H1 (cell line): ENCODE measurements around the gene TCAF1. TPM values are rescaled to one million over a fixed set of nuclear protein-coding genes. Genes with fewer than 3 reads are reported as not detected.

Experiments
- CTCF ChIA-PET: fragments of 300-600 bp; sonication (Branson Sonifier 250); formaldehyde crosslinking; loops from one replicate; lab custom pipeline; 2021; ENCODE audit not compliant: partially characterized antibody; lab: Charles Lee
- POLR2A ChIA-PET: fragments of 300-600 bp; sonication (Branson Sonifier 250); formaldehyde crosslinking; loops from one replicate; lab custom pipeline; 2021; ENCODE audit warnings: inconsistent platforms; ENCODE audit not compliant: partially characterized antibody; lab: Charles Lee
- DNase-seq, 2 experiments: peaks; one replicate each; pipeline versions ENCODE4 v3.0.0 to v3.0.0-alpha.2; 2010 to 2022; ENCODE audit warnings: low spot score in 2 of 2, low read depth in 1 of 2, mixed read lengths in 1 of 2
- FAIRE-seq: peaks from 2 replicates; lab custom pipeline; 2011; peaks lifted over from hg19 to GRCh38; lab: Jason Lieb, UNC
- H2AFZ ChIP-seq: 2 replicates; pipeline ENCODE4 v1.8.1; 2012; ENCODE audit warnings: low read length, inconsistent platforms
- H2AK5ac ChIP-seq: 2 replicates; pipeline ENCODE4 v1.6.1; 2013; ENCODE audit warnings: low read depth, low read length
- H2BK120ac ChIP-seq: replicated peaks from 2 replicates; pipeline ENCODE3; 2013; ENCODE audit warnings: low read depth, low read length, inconsistent platforms
- H2BK12ac ChIP-seq: 2 replicates; pipeline ENCODE4 v1.6.1; 2013; ENCODE audit warnings: low read depth, low read length
- H2BK15ac ChIP-seq: 2 replicates; pipeline ENCODE4 v1.6.1; 2013; ENCODE audit warnings: low read length
- H2BK20ac ChIP-seq: 2 replicates; pipeline ENCODE4 v1.6.1; 2013; ENCODE audit warnings: low read length
- H2BK5ac ChIP-seq: 2 replicates; pipeline ENCODE4 v1.6.1; 2013; ENCODE audit warnings: low read depth, low read length
- H3K14ac ChIP-seq: 2 replicates; pipeline ENCODE4 v1.6.1; 2013; ENCODE audit warnings: inconsistent platforms; ENCODE audit not compliant: insufficient read length
- H3K18ac ChIP-seq: 2 replicates; pipeline ENCODE4 v1.6.1; 2013; ENCODE audit warnings: low read length; ENCODE audit errors: extremely low read depth
- H3K23ac ChIP-seq: 2 replicates; pipeline ENCODE4 v1.6.1; 2013; ENCODE audit warnings: inconsistent platforms; ENCODE audit not compliant: insufficient read length
- H3K23me2 ChIP-seq: 2 replicates; pipeline ENCODE4 v1.6.1; 2013; ENCODE audit warnings: low read depth, low read length
- H3K27ac ChIP-seq: 2 replicates; pipeline ENCODE4 v1.6.1; 2011; ENCODE audit warnings: low read depth, low read length, inconsistent platforms
- H3K27me3 ChIP-seq, 4 experiments: replicated peaks in 1 of 4; 1 replicate in 1 of 4; 2 replicates in 3 of 4; pipeline versions ENCODE4 v1.6.1 to v1.8.1; 2011 to 2013; ENCODE audit warnings: low read length in 3 of 4, mild to moderate bottlenecking in 3 of 4, inconsistent platforms in 2 of 4, mixed read lengths in 2 of 4, moderate library complexity in 1 of 4; ENCODE audit not compliant: control insufficient read depth in 3 of 4, insufficient read depth in 3 of 4; ENCODE audit errors: extremely low read depth in 1 of 4
- H3K36me3 ChIP-seq, 4 experiments: 2 replicates each; pipeline versions ENCODE4 v1.6.1 to v1.8.1; 2011 to 2013; ENCODE audit warnings: mild to moderate bottlenecking in 4 of 4, low read length in 3 of 4, moderate library complexity in 2 of 4, control low read depth in 1 of 4, inconsistent platforms in 1 of 4; ENCODE audit not compliant: insufficient read depth in 4 of 4, control insufficient read depth in 2 of 4
- H3K4ac ChIP-seq: replicated peaks from 2 replicates; pipeline ENCODE3; 2013; ENCODE audit warnings: low read length, low read depth, mixed read lengths, inconsistent platforms; ENCODE audit not compliant: insufficient read length
- H3K4me1 ChIP-seq, 4 experiments: replicated peaks in 1 of 4; 1 replicate in 1 of 4; 2 replicates in 3 of 4; pipeline versions ENCODE4 v1.6.1 to v1.8.1; 2011 to 2013; ENCODE audit warnings: low read length in 3 of 4, inconsistent platforms in 2 of 4, mixed read lengths in 1 of 4; ENCODE audit not compliant: insufficient read depth in 4 of 4, control insufficient read depth in 3 of 4
- H3K4me2 ChIP-seq, 2 experiments: 2 replicates each; pipeline versions ENCODE4 v1.6.1 to v1.8.1; 2011 to 2013; ENCODE audit warnings: low read depth in 2 of 2, low read length in 2 of 2, control low read depth in 1 of 2, inconsistent platforms in 1 of 2, mild to moderate bottlenecking in 1 of 2; ENCODE audit not compliant: insufficient read depth in 1 of 2
- H3K4me3 ChIP-seq, 4 experiments: fragments of 200-600, 300-600 bp in 1 of 4; sonication (generic), shearing (Covaris generic), sonication (Bioruptor Twin) in 1 of 4; 2 replicates each; pipeline versions ENCODE4 v1.5.1 to v1.8.1; 2011 to 2016; ENCODE audit warnings: low read length in 4 of 4, low read depth in 3 of 4, control low read depth in 2 of 4, inconsistent platforms in 2 of 4, mild to moderate bottlenecking in 2 of 4, mixed read lengths in 1 of 4, moderate library complexity in 1 of 4; ENCODE audit not compliant: insufficient read depth in 2 of 4; ENCODE audit errors: extremely low read depth in 1 of 4
- H3K56ac ChIP-seq: replicated peaks from 2 replicates; pipeline ENCODE3; 2013; ENCODE audit warnings: low read depth, mild to moderate bottlenecking, mixed read lengths, low read length, inconsistent platforms; ENCODE audit not compliant: insufficient read length
- H3K79me1 ChIP-seq: 2 replicates; pipeline ENCODE4 v1.6.1; 2013; ENCODE audit warnings: low read depth, low read length, control low read depth
- H3K79me2 ChIP-seq, 2 experiments: 2 replicates each; pipeline versions ENCODE4 v1.6.1 to v1.8.1; 2012 to 2013; ENCODE audit warnings: low read length in 2 of 2, mild to moderate bottlenecking in 2 of 2, inconsistent platforms in 1 of 2; ENCODE audit not compliant: insufficient read depth in 2 of 2, control insufficient read depth in 1 of 2
- H3K9ac ChIP-seq, 4 experiments: replicated peaks in 1 of 4; 1 replicate in 1 of 4; 2 replicates in 3 of 4; pipeline versions ENCODE4 v1.6.1 to v1.8.1; 2011 to 2013; ENCODE audit warnings: low read depth in 3 of 4, low read length in 3 of 4, control low read depth in 2 of 4, mild to moderate bottlenecking in 2 of 4, moderate library complexity in 2 of 4, inconsistent platforms in 1 of 4; ENCODE audit errors: extremely low read depth in 1 of 4
- H3K9me3 ChIP-seq, 2 experiments: 2 replicates each; pipeline versions ENCODE4 v1.6.1 to v1.8.1; 2012 to 2013; ENCODE audit warnings: mild to moderate bottlenecking in 2 of 2, moderate library complexity in 2 of 2, control low read depth in 1 of 2, inconsistent platforms in 1 of 2, low read depth in 1 of 2, low read length in 1 of 2, mixed read lengths in 1 of 2; ENCODE audit not compliant: insufficient read depth in 2 of 2
- H4K20me1 ChIP-seq, 2 experiments: replicated peaks in 1 of 2; 2 replicates each; pipeline versions ENCODE3 to v1.8.1; 2011 to 2013; ENCODE audit warnings: inconsistent platforms in 2 of 2, low read length in 2 of 2, mild to moderate bottlenecking in 1 of 2; ENCODE audit not compliant: insufficient read depth in 2 of 2, control insufficient read depth in 1 of 2
- H4K5ac ChIP-seq: 2 replicates; pipeline ENCODE4 v1.6.1; 2013; ENCODE audit warnings: low read length, low read depth, mixed read lengths, inconsistent platforms; ENCODE audit not compliant: insufficient read length
- H4K8ac ChIP-seq: 2 replicates; pipeline ENCODE4 v1.8.0; 2013; ENCODE audit warnings: mild to moderate bottlenecking, moderate library complexity, low read length, inconsistent platforms; ENCODE audit not compliant: insufficient read depth; ENCODE audit errors: extremely low read depth
- H4K91ac ChIP-seq: replicated peaks from 2 replicates; pipeline ENCODE3; 2013; ENCODE audit warnings: low read length, mixed read lengths, inconsistent platforms; ENCODE audit not compliant: insufficient read length
- ASH2L ChIP-seq: fragments of 200-600, 300-600 bp; sonication (generic); IDR thresholded peaks from one replicate; pipeline ENCODE4 v1.7.1; 2017; ENCODE audit warnings: low read length
- ATF3 ChIP-seq: IDR thresholded peaks from 2 replicates; pipeline ENCODE4 v1.6.1; 2011; ENCODE audit warnings: low read depth, mild to moderate bottlenecking, low read length; ENCODE audit not compliant: insufficient read depth
- CEBPB ChIP-seq: IDR thresholded peaks from 2 replicates; pipeline ENCODE4 v1.6.1; 2012; ENCODE audit warnings: low read depth, low read length
- HDAC6 ChIP-seq: IDR thresholded peaks from one replicate; pipeline ENCODE4 v1.7.1; 2012; ENCODE audit warnings: low read depth, mild to moderate bottlenecking, inconsistent platforms, low read length, moderate library complexity
- JUND ChIP-seq: IDR thresholded peaks from 2 replicates; pipeline ENCODE4 v1.6.1; 2011; ENCODE audit warnings: mild to moderate bottlenecking, improper control_type of control experiment, low read length
- KDM1A ChIP-seq: fragments of 200-600, 300-600 bp; sonication (generic); IDR thresholded peaks from 2 replicates; pipeline ENCODE4 v1.7.1; 2016; ENCODE audit warnings: mild to moderate bottlenecking, low read length, borderline replicate concordance
- PHF8 ChIP-seq: fragments of 200-600 bp; sonication (generic); conservative IDR thresholded peaks from 2 replicates; pipeline ENCODE4 v1.7.1; 2012; ENCODE audit warnings: low read depth, mild to moderate bottlenecking, inconsistent platforms, low read length, moderate library complexity
- POLR2A ChIP-seq, 2 experiments: IDR thresholded peaks; 1 replicate in 1 of 2; 2 replicates in 1 of 2; pipeline ENCODE4 v1.6.1; 2011; ENCODE audit warnings: low read depth in 2 of 2, low read length in 2 of 2, mild to moderate bottlenecking in 2 of 2; ENCODE audit errors: control extremely low read depth in 1 of 2
- POLR2AphosphoS5 ChIP-seq: IDR thresholded peaks from 2 replicates; pipeline ENCODE4 v1.6.1; 2011; ENCODE audit warnings: low read depth, low read length
- TAF1 ChIP-seq: IDR thresholded peaks from 2 replicates; pipeline ENCODE4 v1.6.1; 2011; ENCODE audit warnings: mild to moderate bottlenecking, low read depth, low read length
- TBP ChIP-seq: IDR thresholded peaks from 2 replicates; pipeline ENCODE4 v1.6.1; 2011; ENCODE audit warnings: low read depth, low read length, improper control_type of control experiment
- USF2 ChIP-seq: IDR thresholded peaks from 2 replicates; pipeline ENCODE4 v1.6.1; 2011; ENCODE audit warnings: low read length, improper control_type of control experiment
- WGBS, 2 experiments: shearing (Covaris generic) in 1 of 2; methylation state at CpG; one replicate each; pipeline versions ENCODE4 v1.1.6 to v1.1.7; 2013 to 2015; ENCODE audit warnings: low lambda C conversion rate in 2 of 2, mixed read lengths in 2 of 2, inconsistent platforms in 1 of 2, low coverage in 1 of 2, missing lambda C conversion rate in 1 of 2; ENCODE audit not compliant: insufficient replicate concordance in 2 of 2, insufficient coverage in 1 of 2, insufficient read length in 1 of 2; ENCODE audit errors: extremely low coverage in 1 of 2, missing lambda C conversion rate in 1 of 2; 5-methylcytosine and 5-hydroxymethylcytosine counted together
- polyA plus RNA-seq, 7 experiments: library from polyadenylated mRNA; depleted of rRNA in 3 of 7; stranded (reverse) in 5 of 7; unstranded in 2 of 7; fragments of >200 nt in 5 of 7; fragments of 200-250 nt in 2 of 7; gene quantifications; 1 replicate in 5 of 7; 2 replicates in 1 of 7; 4 replicates in 1 of 7; pipeline versions ENCODE4 v1.2.1 to v1.2.3, GENCODE V29; 2011 to 2013; ENCODE audit warnings: missing spikeins in 2 of 7, mixed read lengths in 2 of 7
- total RNA-seq: library from RNA; stranded (reverse); fragmentation: NEBNext Ultra II Directional; extraction: Animal tissue kit (Norgen Biotek cat#: 25700); gene quantifications from 2 replicates; pipeline ENCODE4 v1.2.1, GENCODE V29; 2021

The TCAF1 gene
- total and polyA plus RNA-seq, 2 of the 8 experiments (the other 6 are each of a cell fraction or from before 2014, with no cell fraction given): 9.6 to 28.0 TPM

GRCh38 chr7:143882020-143882603, 19.9 kb downstream of the TCAF1 start:
- Histone ChIP-seq H4K8ac (peak overlapping the region; percentile 53; the same call in 1 of the 2 replicates), H3K79me2 (no peaks in the 10 kb centered on the region; a peak in 1 of 4 replicates), H3K4me3 (peak overlapping the region; percentile 47 to 77 (median 72)), H2BK20ac (no peak overlapping the region), H3K18ac (peak overlapping the region; percentile 17; the same call in 1 of the 2 replicates), H3K9me3 (no peaks in the 10 kb centered on the region), H3K23ac (no peak overlapping the region), H3K4me1 (peaks cover 0 to 8% (median 2%) of the 10 kb centered on the region in 4 experiments; a peak in 3 of 7 replicates), H2BK5ac (no peak overlapping the region), H3K56ac (no peak overlapping the region), H3K79me1 (no peaks in the 10 kb centered on the region), H2BK15ac (no peak overlapping the region), H2BK12ac (peak overlapping the region; percentile 22; the same call in 1 of the 2 replicates), H3K9ac (peak overlapping the region; percentile 21 to 83 (median 44)), H3K14ac (no peak overlapping the region), H2AFZ (peak overlapping the region; percentile 56; the same call in 1 of the 2 replicates), H4K20me1 (no peaks in the 10 kb centered on the region), H3K4me2 (peak overlapping the region; percentile 96 to 98), H2AK5ac (no peak overlapping the region), H2BK120ac (no peak overlapping the region), H3K27ac (peak overlapping the region; percentile 50; the same call in 1 of the 2 replicates), H3K23me2 (peaks cover 12% of the 10 kb centered on the region), H3K4ac (no peak overlapping the region), H4K91ac (no peak overlapping the region), H3K36me3 (no peaks in the 10 kb centered on the region), H4K5ac (no peak overlapping the region), H3K27me3 (no peaks in the 10 kb centered on the region; a peak in 1 of 7 replicates)
- CTCF ChIA-PET: interaction anchor here (1.7 to 5.0 kb wide), 3 partner anchors 10 to 246 kb away, joined by 3 to 28 read pairs (median 6); partner anchors contain the start of gene TCAF1
- peak in 1 of 2 experiments; percentile 66 for DNase-seq
- POLR2A ChIA-PET: interaction anchor here (1.1 to 9.5 kb wide), 4 partner anchors 19 to 181 kb away, joined by 3 to 73 read pairs (median 4); partner anchors contain the start of gene TCAF1
- FAIRE-seq: no peak
- WGBS, 2 experiments: 1% methylated on average over 16 of the region's 21 CpGs; no CpG with 5 or more reads in 1 of the 2 experiments
- TF ChIP-seq HDAC6 (no peak), USF2 (no peak), PHF8 (no peak), CEBPB (no peak), JUND (no peak), TAF1 (peak; percentile 42; the same call in 1 of the 2 replicates), POLR2AphosphoS5 (no peak), TBP (no peak), ASH2L (peak; percentile 82), POLR2A (IDR thresholded peaks at IDR 0.05; ENCODE audit: control extremely low read depth in 1 of 2, low read depth in 2 of 2, low read length in 2 of 2) (peak in 1 of 2 experiments; percentile 32; a peak in 2 of 3 replicates), ATF3 (no peak), KDM1A (no peak)
